ENCODE results near the gene TBCC.

TBCC gene

GRCh38 chr6:42777126-42777822 lies 31.4 kb upstream of the TBCC start:
- ChIA-PET POLR2A (no interaction called here), CTCF (no interaction called here)
- DNase-seq (ENCODE audit: extremely low spot score): no peak

GRCh38 chr6:42774821-42775487 lies 29.1 kb upstream of the TBCC start:
- DNase-seq (ENCODE audit: extremely low spot score): peak; percentile 63
- CTCF ChIA-PET: interaction anchor here (1.8 kb wide), 1 partner anchor 10 kb away, joined by 4 read pairs; no protein-coding TSS in a partner anchor
- POLR2A ChIA-PET: interaction anchor here (1.0 kb wide), 1 partner anchor 28 kb away, joined by 3 read pairs; no protein-coding TSS in a partner anchor

More at GRCh38 chr6:42777126-42777822, 31.4 kb upstream of the TBCC start:
- no peak for TF ChIP-seq CTCF (IDR thresholded peaks at IDR 0.05; ENCODE audit: control extremely low read depth, extremely low read depth, low read depth, missing control alignments)

GRCh38 chr6:42774201-42774600 lies 28.3 kb upstream of the TBCC start:
- POLR2A ChIA-PET: no interaction called here
- CTCF ChIA-PET: no interaction called here
- TF ChIP-seq CTCF (IDR thresholded peaks at IDR 0.05; ENCODE audit: control extremely low read depth, extremely low read depth, low read depth, missing control alignments): no peak
- no peak for DNase-seq (ENCODE audit: extremely low spot score)

- DNase-seq (ENCODE audit: extremely low spot score): no peak
- ChIA-PET POLR2A (interaction anchor here (0.6 to 1.8 kb wide), 4 partner anchors 10 to 28 kb away, joined by 3 to 22 read pairs (median 11); partner anchors contain the start of genes BICRAL and TBCC), CTCF (interaction anchor here (5.1 kb wide), 1 partner anchor 11 kb away, joined by 22 read pairs; no protein-coding TSS in a partner anchor)
- no peak for TF ChIP-seq CTCF (IDR thresholded peaks at IDR 0.05; ENCODE audit: control extremely low read depth, extremely low read depth, low read depth, missing control alignments)
Observed at GRCh38 chr6:42771741-42772100, 25.8 kb upstream of the TBCC start.

- no peak for TF ChIP-seq CTCF (IDR thresholded peaks at IDR 0.05; ENCODE audit: control extremely low read depth, extremely low read depth, low read depth, missing control alignments)
- CTCF ChIA-PET: interaction anchor here (1.0 to 5.1 kb wide), 8 partner anchors 10 to 43 kb away, joined by 3 to 26 read pairs (median 6); partner anchors contain the start of gene TBCC
- POLR2A ChIA-PET: interaction anchor here (2.2 kb wide), 1 partner anchor 24 kb away, joined by 9 read pairs; the partner anchor contains the start of gene TBCC
- no peak for DNase-seq (ENCODE audit: extremely low spot score)
Observed at GRCh38 chr6:42769836-42770235, 23.9 kb upstream of the TBCC start.

- ChIA-PET CTCF (interaction anchor here (0.7 to 5.1 kb wide), 9 partner anchors 9 to 43 kb away, joined by 3 to 26 read pairs (median 5); partner anchors contain the start of gene TBCC), POLR2A (interaction anchor here (0.5 to 2.2 kb wide), 3 partner anchors 23 to 411 kb away, joined by 6 to 9 read pairs (median 7); partner anchors contain the start of gene TBCC)
- DNase-seq (ENCODE audit: extremely low spot score): no peak
- no peak for TF ChIP-seq CTCF (IDR thresholded peaks at IDR 0.05; ENCODE audit: control extremely low read depth, extremely low read depth, low read depth, missing control alignments)
Observed at GRCh38 chr6:42769051-42769450, 23.1 kb upstream of the TBCC start.
